ENCODE data around the gene TFR2. TPM values are rescaled to one million over a fixed set of nuclear protein-coding genes. Genes with fewer than 3 reads are reported as not detected.

The TFR2 gene
- total and polyA plus RNA-seq, 9 donors, result 0.22 to 2.2 (median 0.81) TPM

- no peaks in the 10 kb centered on the region for H3K4me1 ChIP-seq (ENCODE audit: control insufficient read depth, insufficient read depth, low read length)
- no peak overlapping the region for H3K27ac ChIP-seq (ENCODE audit: low read length)
- H3K27me3 ChIP-seq (ENCODE audit: control insufficient read depth, insufficient read depth, low read length), result peaks cover 18% of the 10 kb centered on the region
- H3K36me3 ChIP-seq (ENCODE audit: control insufficient read depth, insufficient read depth, low read length), result no peaks in the 10 kb centered on the region
- H3K4me3 ChIP-seq (ENCODE audit: low read length), result no peak overlapping the region
- WGBS (ENCODE audit: insufficient coverage), result 70% methylated on average over 7 of the region's 15 CpGs
- no peak for DNase-seq
- H3K9me3 ChIP-seq (replicated peaks; ENCODE audit: control insufficient read depth, low read depth, low read length), result no peaks in the 10 kb centered on the region
These were observed 8.6 kb upstream of the TFR2 start for GRCh38 chr7:100649826-100650565.

GRCh38 chr7:100642534-100642907, 1.2 kb upstream of the TFR2 start:
- Histone ChIP-seq H3K4me1 (ENCODE audit: control insufficient read depth, insufficient read depth, low read length) (no peaks in the 10 kb centered on the region), H3K36me3 (ENCODE audit: control insufficient read depth, insufficient read depth, low read length) (no peaks in the 10 kb centered on the region), H3K27ac (ENCODE audit: low read length) (no peak overlapping the region), H3K27me3 (ENCODE audit: control insufficient read depth, insufficient read depth, low read length) (peaks cover 25% of the 10 kb centered on the region), H3K4me3 (ENCODE audit: low read length) (no peak overlapping the region), H3K9me3 (replicated peaks; ENCODE audit: control insufficient read depth, low read depth, low read length) (no peaks in the 10 kb centered on the region)
- no peak for DNase-seq
- WGBS (ENCODE audit: insufficient coverage), result 42% methylated on average over 10 of the region's 11 CpGs

GRCh38 chr7:100641860-100642533, 645 bp upstream of the TFR2 start:
- no peak for DNase-seq
- Histone ChIP-seq H3K4me1 (ENCODE audit: control insufficient read depth, insufficient read depth, low read length) (no peaks in the 10 kb centered on the region), H3K4me3 (ENCODE audit: low read length) (no peak overlapping the region), H3K36me3 (ENCODE audit: control insufficient read depth, insufficient read depth, low read length) (no peaks in the 10 kb centered on the region), H3K27me3 (ENCODE audit: control insufficient read depth, insufficient read depth, low read length) (peaks cover 22% of the 10 kb centered on the region), H3K27ac (ENCODE audit: low read length) (no peak overlapping the region), H3K9me3 (replicated peaks; ENCODE audit: control insufficient read depth, low read depth, low read length) (no peaks in the 10 kb centered on the region)
- 79% methylated on average over 8 of the region's 10 CpGs for WGBS (ENCODE audit: insufficient coverage)

GRCh38 chr7:100640517-100641440, 573 bp downstream of the TFR2 start:
- Histone ChIP-seq H3K4me1 (ENCODE audit: control insufficient read depth, insufficient read depth, low read length) (no peaks in the 10 kb centered on the region), H3K4me3 (ENCODE audit: low read length) (no peak overlapping the region), H3K27me3 (ENCODE audit: control insufficient read depth, insufficient read depth, low read length) (peaks cover 18% of the 10 kb centered on the region), H3K27ac (ENCODE audit: low read length) (no peak overlapping the region), H3K9me3 (replicated peaks; ENCODE audit: control insufficient read depth, low read depth, low read length) (no peaks in the 10 kb centered on the region), H3K36me3 (ENCODE audit: control insufficient read depth, insufficient read depth, low read length) (no peaks in the 10 kb centered on the region)
- DNase-seq, result no peak
- 55% methylated on average over 8 of the region's 24 CpGs for WGBS (ENCODE audit: insufficient coverage)

- no peak for DNase-seq
- H3K27ac ChIP-seq (ENCODE audit: low read length), result no peak overlapping the region
- no peaks in the 10 kb centered on the region for H3K9me3 ChIP-seq (replicated peaks; ENCODE audit: control insufficient read depth, low read depth, low read length)
- H3K4me3 ChIP-seq (ENCODE audit: low read length), result no peak overlapping the region
- no peaks in the 10 kb centered on the region for H3K36me3 ChIP-seq (ENCODE audit: control insufficient read depth, insufficient read depth, low read length)
- WGBS (ENCODE audit: insufficient coverage), result 78% methylated on average over 17 of the region's 17 CpGs
- H3K4me1 ChIP-seq (ENCODE audit: control insufficient read depth, insufficient read depth, low read length), result no peaks in the 10 kb centered on the region
- H3K27me3 ChIP-seq (ENCODE audit: control insufficient read depth, insufficient read depth, low read length), result peaks cover 17% of the 10 kb centered on the region
These were observed 1.3 kb downstream of the TFR2 start for GRCh38 chr7:100639995-100640516.

- Histone ChIP-seq H3K27ac (ENCODE audit: low read length) (no peak overlapping the region), H3K36me3 (ENCODE audit: control insufficient read depth, insufficient read depth, low read length) (no peaks in the 10 kb centered on the region), H3K4me1 (ENCODE audit: control insufficient read depth, insufficient read depth, low read length) (peaks cover 11% of the 10 kb centered on the region), H3K4me3 (ENCODE audit: low read length) (peak overlapping the region; percentile 34), H3K27me3 (ENCODE audit: control insufficient read depth, insufficient read depth, low read length) (peaks cover 37% of the 10 kb centered on the region), H3K9me3 (replicated peaks; ENCODE audit: control insufficient read depth, low read depth, low read length) (no peaks in the 10 kb centered on the region)
- WGBS (ENCODE audit: insufficient coverage), result 1% methylated on average over 57 of the region's 72 CpGs
- peak; percentile 60 for DNase-seq
These were observed 8.2 kb downstream of the TFR2 start for GRCh38 chr7:100632951-100633717.

GRCh38 chr7:100630066-100630465, 11.3 kb downstream of the TFR2 start:
- no peaks in the 10 kb centered on the region for H3K9me3 ChIP-seq (replicated peaks; ENCODE audit: control insufficient read depth, low read depth, low read length)
- no peak overlapping the region for H3K4me3 ChIP-seq (ENCODE audit: low read length)
- H3K27ac ChIP-seq (ENCODE audit: low read length), result no peak overlapping the region
- no peak for DNase-seq
- peaks cover 38% of the 10 kb centered on the region for H3K27me3 ChIP-seq (ENCODE audit: control insufficient read depth, insufficient read depth, low read length)
- 93% methylated on average over 4 of the region's 4 CpGs for WGBS (ENCODE audit: insufficient coverage)
- peaks cover 21% of the 10 kb centered on the region for H3K4me1 ChIP-seq (ENCODE audit: control insufficient read depth, insufficient read depth, low read length)
- no peaks in the 10 kb centered on the region for H3K36me3 ChIP-seq (ENCODE audit: control insufficient read depth, insufficient read depth, low read length)

- no peak overlapping the region for H3K4me3 ChIP-seq (ENCODE audit: low read length)
- no peaks in the 10 kb centered on the region for H3K9me3 ChIP-seq (replicated peaks; ENCODE audit: control insufficient read depth, low read depth, low read length)
- DNase-seq, result no peak
- peaks cover 21% of the 10 kb centered on the region for H3K4me1 ChIP-seq (ENCODE audit: control insufficient read depth, insufficient read depth, low read length)
- WGBS (ENCODE audit: insufficient coverage), result 50% methylated on average over 7 of the region's 11 CpGs
- H3K27ac ChIP-seq (ENCODE audit: low read length), result no peak overlapping the region
- no peaks in the 10 kb centered on the region for H3K36me3 ChIP-seq (ENCODE audit: control insufficient read depth, insufficient read depth, low read length)
- H3K27me3 ChIP-seq (ENCODE audit: control insufficient read depth, insufficient read depth, low read length), result peaks cover 30% of the 10 kb centered on the region
These were observed 12.1 kb downstream of the TFR2 start for GRCh38 chr7:100629117-100629716.

GRCh38 chr7:100627238-100627549, 14.2 kb downstream of the TFR2 start:
- peaks cover 11% of the 10 kb centered on the region for H3K4me1 ChIP-seq (ENCODE audit: control insufficient read depth, insufficient read depth, low read length)
- H3K36me3 ChIP-seq (ENCODE audit: control insufficient read depth, insufficient read depth, low read length), result peaks cover 2% of the 10 kb centered on the region
- no peak overlapping the region for H3K27ac ChIP-seq (ENCODE audit: low read length)
- peaks cover 10% of the 10 kb centered on the region for H3K27me3 ChIP-seq (ENCODE audit: control insufficient read depth, insufficient read depth, low read length)
- 81% methylated on average over 17 of the region's 21 CpGs for WGBS (ENCODE audit: insufficient coverage)
- H3K4me3 ChIP-seq (ENCODE audit: low read length), result no peak overlapping the region
- no peaks in the 10 kb centered on the region for H3K9me3 ChIP-seq (replicated peaks; ENCODE audit: control insufficient read depth, low read depth, low read length)
- DNase-seq, result no peak

All from muscle of leg (tissue), 11 donors.